Head of caudate nucleus (tissue), 42 donors: Measurements from ENCODE around the gene DTX2.
"Not testable (repeated sequence)": the region's sequence is repeated elsewhere in the genome, so short reads cannot be mapped to it uniquely, and the experiment has no call there.

Source experiments
- DNase-seq, 42 donors: peaks; one replicate each; pipeline versions ENCODE4 v3.0.0 to v3.0.0-alpha.2; 2020 to 2021; ENCODE audit warnings: mixed read lengths in 7 of 42
- intact Hi-C: fragments of 100-400 bp; cut with DNase I; formaldehyde crosslinking; loops from one replicate; pipeline ENCODE4 v1.15.0; 2022

The DTX2 gene

DNA sequence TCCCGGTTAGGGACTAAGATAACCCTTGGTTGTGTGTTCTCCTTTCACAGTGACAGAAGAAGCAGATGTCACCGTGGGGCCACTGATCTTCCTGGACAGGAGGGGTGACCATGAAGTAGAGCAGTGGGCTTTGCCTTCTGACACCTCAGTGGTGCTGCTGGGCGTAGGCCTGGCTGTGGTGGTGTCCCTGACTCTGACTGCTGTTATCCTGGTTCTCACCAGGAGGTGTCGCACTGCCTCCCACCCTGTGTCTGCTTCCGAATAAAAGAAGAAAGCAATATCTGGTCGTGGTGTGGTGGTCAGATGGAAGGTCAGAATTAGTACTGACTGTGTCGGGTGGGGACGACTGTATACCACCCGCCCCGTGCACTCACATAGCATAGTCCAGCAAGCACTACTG is 19.7 kb upstream of the DTX2 start:
- DNase-seq, intact Hi-C loops: not testable (repeated sequence)

DNA sequence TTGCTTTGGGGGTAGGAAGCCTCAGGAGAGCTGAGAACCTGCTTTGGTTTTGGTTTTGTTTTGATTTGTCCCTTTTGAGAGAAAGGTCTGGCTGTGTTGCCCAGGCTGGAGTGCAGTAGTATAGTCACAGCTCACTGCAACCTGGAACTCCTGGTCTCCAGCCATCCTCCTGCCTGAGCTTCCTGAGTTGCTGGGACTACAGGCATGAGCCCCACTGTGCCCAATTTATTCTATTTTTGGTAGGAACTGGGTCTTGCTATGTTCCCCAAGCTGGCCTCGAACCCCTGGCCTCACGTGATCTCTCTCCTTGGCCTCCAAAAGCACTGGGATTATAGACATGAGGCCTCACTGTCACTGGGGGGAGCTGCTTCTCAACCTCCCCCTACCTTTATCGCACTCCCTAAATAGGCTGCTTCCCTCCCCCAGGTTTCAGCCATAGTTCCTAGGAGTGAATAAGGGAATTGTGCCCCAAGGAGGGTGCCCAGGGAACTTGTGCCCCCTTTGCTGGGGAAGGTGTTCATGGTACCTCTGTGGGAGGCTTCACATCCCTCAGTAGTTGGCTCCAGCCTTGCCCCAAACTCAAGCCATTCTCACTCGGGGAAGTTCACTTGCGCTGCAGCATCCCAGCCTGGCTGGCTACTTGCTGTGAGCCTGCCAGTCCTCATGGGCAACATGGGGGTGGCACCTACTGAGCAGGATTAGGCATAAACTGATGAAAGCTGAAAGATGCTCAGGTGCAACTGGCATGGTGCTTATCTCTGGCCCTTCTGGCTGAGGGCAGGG is 18.7 kb upstream of the DTX2 start:
- intact Hi-C loops, result not testable (repeated sequence)
- peak in 1 of 42 donors; percentile 7 for DNase-seq

DNA sequence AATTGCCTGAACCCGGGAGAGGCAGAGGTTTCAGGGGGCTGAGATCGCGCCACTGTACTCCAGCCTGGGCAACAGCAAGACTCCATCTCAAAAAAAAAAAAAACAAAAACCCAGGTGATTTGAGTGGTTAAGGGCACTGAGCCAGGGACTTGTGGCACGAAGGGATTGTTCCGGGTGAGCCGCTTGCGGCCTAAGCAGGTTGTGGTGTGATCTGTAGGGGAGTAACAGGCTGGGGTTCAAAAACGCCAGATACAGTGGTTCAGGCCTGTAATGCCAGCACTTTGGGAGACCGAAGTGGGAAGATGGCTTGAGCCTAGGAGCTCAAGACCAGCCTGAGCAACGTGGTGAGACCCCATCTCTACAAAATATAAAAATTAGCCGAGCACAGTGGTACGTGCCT is 17.7 kb upstream of the DTX2 start:
- peak in 1 of 42 donors; percentile 4 for DNase-seq
- intact Hi-C loops, result not testable (repeated sequence)

DNA sequence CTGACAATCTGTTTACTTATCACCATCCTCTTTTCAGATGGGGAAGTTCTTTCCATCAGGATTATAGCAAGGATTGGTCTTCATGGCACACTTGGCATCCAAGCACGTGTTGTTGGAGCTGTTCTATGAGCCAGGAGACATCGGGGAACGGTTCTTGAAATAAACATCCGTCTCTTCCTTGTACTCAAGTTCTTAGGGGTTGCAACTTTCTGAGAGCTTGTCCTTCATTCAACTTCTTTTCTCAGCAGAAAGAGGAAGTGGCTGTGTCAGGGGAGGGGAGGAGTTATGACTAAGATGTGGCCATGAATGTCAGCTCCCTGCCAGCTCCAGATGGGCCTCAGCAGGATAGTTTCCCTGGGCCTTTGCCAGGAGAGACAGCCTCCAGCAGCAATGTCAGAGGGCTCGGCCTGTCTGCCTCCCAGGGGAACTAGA is 15.9 kb upstream of the DTX2 start:
- intact Hi-C loops, result not testable (repeated sequence)
- DNase-seq, result peak in 13 of 42 donors; percentile 12 to 69 (median 29)

DNA sequence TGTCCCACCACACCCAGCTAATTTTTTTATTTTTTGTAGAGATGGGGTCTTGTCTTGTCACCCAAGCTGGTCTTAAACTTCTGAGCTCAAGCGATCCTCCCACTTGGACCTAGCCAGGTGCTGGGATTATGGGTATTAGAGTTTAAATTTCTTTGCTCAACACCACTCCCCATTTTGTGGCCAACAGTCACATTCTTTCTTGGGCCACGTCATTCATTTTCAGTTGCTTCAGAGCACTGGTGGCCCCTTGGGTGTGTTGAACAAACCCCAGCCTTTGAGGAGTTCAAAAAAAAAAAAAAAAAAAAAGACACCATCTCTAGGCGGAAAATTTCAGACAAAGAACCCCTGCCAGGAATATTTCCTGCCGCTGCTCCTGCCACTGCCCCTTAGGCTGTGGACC is 4.5 kb upstream of the DTX2 start:
- intact Hi-C loops, DNase-seq: not testable (repeated sequence)

DNA sequence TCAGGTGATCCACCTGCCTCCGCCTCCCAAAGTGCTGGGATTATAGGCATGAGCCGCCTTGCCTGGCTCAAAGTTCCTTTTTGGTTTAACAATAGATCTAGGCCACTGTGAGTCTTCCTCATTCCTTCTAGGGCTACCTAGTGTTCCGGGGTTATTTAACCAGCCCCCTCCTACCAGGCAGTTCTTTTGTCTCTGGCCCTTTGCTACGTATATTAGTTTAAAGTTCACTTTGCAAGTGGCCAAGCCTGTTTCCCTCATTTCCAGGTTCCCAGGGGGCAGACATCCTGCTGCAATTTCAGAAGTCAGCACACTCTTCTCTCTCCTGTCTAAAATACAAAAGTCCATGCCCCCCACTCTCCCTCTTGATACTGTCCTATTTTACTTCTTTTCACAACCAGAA is 3.0 kb upstream of the DTX2 start:
- intact Hi-C loops, DNase-seq: not testable (repeated sequence)

DNA sequence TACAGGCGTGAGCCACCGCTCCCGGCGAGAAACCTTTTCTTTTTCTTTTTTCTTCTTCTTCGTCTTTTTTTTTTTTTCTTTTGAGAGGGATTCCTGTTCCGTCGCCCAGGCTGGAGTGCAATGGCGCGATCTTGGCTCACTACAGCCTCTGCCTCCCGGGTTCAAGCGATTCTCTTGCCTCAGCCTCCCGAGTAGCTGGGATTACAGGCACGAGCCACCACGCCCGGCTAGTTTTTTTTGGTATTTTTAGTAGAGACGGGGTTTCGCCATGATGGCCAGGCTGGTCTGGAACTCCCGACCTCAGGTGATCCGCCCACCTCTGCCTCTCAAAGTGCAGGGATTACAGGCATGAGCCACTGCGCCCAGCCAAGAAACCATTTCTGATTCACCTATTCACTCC is 742 bp upstream of the DTX2 start:
- peak in 1 of 42 donors; percentile 26 for DNase-seq

DNA sequence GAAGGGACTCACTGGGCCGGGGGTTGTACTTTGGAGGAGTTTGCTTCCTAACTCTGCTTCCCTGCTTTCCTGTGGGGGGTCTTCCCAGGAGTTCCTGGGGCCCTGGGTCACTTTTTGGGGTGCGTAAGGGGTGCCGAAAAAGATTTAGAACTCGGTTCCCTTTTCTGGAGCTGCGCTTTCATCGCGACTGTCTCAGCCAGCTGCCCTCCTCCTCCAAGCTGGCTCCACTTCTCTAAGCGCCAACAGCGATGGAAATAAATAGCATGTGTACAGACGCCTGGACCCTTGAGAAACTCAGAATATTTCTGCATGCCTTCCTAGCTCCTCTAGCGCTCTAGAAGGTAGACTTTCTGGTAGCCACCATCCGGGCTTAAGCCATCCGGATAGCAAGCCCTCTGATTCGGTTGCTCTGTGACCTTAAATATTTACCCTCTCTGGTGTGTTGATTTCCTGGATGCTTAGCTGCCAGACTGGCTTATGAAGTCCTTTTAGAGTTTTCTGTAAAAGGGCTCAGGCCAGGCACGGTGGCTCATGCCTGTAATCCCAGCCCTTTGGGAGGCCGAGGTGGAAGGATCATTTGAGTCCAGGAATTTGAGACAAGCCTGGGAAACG is 868 bp downstream of the DTX2 start:
- intact Hi-C loops, result not testable (repeated sequence)

More for the DNA sequence above, 742 bp upstream of the DTX2 start:
- intact Hi-C loops, result not testable (repeated sequence)

DNA sequence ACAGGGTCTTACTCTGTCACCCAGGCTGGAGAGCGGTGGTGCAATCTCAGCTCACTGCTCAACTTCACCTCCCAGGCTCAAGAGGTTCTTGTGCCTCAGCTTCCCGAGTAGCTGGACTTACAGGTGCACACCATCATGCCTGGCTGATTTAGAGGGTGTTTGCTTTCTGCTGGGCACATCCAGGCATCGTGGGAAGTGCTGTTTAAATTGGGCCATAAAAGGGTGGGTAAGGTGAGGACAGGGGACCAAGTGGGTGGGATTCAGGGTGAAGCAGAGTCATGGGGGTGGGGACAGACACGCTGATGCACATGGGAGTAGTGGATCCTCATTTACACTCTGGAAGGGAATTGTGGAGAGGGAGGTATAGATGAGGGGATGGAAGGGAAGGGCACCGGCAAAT is 3.5 kb downstream of the DTX2 start:
- DNase-seq, result peak in 1 of 42 donors; percentile 9
- intact Hi-C loops, result not testable (repeated sequence)

More for the DNA sequence above, 868 bp downstream of the DTX2 start:
- not testable (repeated sequence) for DNase-seq

DNA sequence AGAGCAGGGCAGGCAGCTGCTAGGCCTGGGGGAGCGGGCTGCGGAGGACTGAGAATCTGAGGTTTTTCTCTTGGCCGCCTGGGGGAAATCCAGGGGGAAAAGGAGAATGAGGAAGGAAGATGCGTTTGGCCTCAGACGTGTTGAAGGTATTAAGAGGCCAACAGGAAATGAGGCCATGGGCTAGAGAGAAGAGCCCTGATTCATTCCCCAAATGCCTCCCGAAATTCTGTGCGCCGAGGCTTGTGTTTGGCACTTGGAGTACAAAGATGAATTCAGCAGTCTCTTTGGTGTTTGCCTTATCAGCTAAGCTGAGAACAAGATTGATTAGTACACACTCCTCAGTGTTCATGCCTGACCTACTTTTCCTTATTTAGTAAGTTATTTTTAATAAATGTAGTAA is 4.4 kb downstream of the DTX2 start:
- intact Hi-C loops, DNase-seq: not testable (repeated sequence)

DNA sequence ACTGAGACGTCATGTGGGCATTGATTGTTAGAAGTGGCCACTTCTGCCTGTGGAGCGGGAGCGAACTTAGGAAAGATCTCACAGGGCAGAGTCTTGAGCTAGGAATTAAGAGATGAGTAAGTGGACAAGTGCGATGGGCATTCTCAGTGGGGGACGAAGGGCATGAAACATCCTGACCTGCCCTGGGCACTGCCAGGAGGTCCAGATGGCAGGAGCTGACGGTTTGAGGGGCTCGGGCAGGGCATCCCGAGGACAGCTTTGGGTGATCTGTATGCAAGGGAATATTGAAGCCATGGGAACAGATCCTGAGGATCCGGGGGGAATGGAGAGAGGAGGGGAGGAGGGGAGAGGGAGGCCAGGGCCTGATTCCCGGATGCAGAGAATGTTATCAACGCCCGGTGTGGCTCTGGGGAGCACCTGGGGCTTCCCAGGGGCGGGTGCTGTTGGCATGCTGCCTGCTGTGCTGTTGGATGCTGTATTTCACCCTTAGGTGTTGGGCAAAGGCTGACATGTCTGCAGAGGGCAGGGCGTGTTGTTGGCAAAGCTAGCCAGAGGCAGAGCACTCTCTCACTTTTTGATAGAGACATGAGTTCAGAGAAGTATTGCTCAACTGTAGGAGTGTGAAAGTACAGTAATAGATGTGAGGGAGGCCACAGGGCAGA is 6.4 kb downstream of the DTX2 start:
- DNase-seq, result peak in 1 of 42 donors; percentile 30
- intact Hi-C loops, result not testable (repeated sequence)

DNA sequence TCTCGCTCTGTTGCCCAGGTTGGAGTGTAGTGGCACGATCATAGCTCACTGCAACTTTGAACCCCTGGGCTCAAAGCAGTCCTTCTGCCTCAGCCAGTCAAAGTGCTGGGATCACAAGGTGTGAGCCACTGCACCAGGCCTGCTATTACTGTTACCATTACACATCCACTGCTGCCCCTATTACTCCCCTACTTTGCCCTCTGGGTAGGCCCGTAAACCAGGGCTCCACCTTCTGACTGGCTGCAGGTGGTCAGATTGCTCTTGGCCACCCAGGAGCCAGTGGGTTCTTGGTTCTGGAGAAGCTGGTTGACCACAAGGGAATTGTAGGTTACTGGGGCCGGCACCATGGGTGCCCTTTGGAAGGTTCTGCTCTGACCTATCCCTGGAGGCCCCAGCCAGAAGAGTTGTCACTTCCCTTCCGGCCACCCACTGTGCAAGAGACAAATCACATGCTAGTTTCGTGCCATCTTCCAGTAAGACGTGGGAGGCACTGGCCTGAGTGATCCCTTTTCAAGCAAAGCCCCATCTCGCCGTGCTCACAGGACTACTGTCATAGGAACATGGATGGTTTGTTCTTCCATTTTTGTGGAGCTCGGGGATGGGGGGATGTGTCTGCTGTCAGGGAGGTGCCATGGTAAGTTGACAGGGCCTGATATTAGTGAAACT is 10.2 kb downstream of the DTX2 start:
- intact Hi-C loops, DNase-seq: not testable (repeated sequence)

DNA sequence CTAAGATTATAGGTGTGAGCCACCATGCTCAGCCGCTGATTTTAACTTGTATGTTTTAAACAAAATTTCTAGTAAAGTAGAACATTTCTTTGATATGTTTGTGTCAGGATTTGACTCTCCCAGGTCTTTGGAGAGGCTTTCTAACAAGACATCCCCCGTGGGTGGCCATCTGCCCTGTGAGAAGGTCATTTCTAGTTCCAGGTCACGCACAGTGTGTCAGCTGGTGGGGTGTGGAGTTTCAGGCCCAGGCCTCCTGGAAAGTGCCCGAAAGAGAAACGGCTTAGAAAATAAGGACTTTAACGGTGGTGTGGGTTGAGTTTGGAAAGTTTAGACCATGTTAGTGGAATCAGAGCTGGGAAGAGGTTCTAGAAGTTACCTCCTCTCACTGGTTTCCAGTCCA is 11.6 kb downstream of the DTX2 start:
- DNase-seq, intact Hi-C loops: not testable (repeated sequence)

DNA sequence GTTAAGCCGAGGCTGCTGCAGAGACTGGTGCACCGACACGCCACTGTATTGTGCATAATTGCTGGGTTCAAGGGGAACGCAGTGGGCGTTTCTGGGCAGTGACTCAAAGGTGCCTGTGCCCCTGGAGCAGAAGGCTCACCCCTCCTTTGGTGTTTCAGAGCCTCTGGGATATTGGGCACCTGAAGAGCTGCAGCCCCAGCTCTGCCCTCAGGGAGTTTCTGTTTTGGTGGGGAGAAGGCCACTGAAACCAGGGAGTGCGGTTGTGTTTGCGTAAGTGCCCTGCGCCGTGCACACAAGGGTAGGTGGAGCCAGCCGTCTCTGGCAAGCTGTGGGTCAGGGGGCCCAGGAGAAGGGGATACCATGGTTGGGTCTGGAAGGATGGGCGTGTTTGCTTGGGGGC is 14.8 kb downstream of the DTX2 start:
- DNase-seq, intact Hi-C loops: not testable (repeated sequence)

DNA sequence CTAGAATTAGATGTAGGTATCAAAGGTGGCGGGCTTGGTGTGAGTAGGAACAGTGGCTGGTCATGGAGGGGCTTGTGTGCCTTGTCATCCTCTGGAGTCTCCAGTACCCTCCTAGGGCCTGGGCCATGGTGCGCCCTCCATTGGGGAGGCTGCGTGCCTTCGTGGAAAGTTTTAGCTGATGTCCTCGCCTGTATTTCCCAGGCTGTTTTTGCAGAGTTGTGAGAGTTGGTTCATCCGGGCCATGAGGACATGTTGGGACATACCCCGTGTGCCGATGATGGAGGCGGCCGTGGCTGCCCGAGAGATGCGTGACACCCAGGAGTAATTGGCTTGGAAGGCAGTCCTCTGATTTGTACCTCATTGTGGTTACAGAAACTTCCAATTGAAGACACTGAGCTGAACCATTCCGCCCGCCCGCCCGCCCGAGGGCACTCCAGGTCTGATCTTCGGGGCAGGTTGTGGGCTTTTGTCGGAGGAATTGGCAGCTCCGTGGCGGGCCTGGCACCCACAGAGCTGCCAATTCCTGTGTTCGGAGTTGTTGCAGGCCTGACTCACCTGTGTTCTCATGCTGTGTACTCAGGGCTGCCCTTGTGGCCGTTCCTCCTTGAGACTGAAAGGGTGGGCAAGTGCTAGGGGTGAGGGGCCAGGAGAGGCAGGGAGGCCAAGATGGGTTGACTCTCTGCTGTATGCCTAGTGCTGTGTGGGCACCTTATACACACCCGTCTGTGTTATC is 15.4 kb downstream of the DTX2 start:
- intact Hi-C loops, DNase-seq: not testable (repeated sequence)

DNA sequence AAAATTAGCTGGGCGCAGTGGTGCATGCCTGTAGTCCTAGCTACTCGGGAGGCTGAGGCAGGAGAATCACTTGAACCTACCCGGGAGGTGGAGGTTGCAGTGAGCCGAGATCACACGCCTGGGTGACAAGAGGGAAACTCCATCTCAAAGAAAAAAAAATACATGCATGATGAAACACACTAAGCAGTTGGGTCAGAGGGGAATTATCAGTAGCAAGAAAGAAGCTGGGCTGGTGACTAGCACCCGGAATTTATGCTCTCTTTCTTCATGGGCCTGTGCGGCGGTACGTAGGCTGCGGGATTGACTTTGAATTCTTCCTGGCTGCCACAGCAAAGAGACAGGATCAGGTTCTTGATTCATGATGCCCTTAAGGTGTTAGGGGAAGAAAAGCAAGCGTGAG is 18.1 kb downstream of the DTX2 start:
- intact Hi-C loops, DNase-seq: not testable (repeated sequence)

DNA sequence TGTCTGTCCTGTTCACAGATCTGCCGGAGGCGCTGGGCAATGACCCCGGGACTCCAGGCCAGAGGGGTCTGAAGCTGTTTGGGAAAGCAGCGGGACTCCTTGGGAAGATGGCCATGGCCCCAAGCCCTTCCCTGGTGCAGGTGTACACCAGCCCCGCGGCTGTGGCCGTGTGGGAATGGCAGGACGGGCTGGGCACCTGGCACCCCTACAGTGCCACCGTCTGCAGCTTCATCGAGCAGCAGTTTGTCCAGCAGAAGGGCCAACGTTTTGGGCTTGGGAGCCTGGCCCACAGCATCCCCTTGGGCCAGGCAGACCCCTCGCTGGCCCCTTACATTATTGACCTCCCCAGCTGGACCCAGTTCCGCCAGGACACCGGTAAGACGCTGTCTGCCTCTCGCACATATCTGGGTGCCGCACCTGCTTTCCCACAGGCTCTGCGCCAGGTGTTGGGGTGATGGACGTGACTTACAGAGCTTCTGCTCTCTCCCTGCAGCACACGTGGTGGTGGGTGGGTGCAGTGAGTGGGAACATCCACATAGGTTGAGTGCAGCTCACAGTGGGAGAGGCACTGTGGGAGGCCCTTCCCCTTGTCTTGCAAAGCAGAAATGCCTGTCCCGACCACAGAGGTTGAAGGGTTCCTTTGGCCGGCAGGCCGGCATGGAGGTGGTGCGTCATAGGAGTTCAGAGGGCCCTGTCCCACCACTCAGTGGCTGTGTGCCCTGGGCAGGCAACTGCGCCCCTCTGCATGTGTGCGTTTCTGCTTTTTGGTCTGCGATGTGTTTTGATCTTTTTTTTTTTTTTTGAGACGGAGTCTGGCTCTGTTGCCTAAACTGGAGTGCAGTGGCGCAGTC is 19.1 kb downstream of the DTX2 start:
- intact Hi-C loops, result not testable (repeated sequence)

DNA sequence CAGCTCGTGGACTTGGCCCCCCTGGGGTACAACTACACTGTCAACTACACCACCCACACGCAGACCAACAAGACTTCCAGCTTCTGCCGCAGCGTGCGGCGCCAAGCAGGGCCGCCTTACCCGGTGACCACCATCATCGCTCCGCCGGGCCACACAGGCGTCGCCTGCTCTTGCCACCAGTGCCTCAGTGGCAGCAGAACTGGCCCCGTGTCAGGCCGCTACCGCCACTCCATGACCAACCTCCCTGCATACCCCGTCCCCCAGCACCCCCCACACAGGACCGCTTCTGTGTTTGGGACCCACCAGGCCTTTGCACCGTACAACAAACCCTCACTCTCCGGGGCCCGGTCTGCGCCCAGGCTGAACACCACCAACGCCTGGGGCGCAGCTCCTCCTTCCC is 21.2 kb downstream of the DTX2 start:
- DNase-seq, intact Hi-C loops: not testable (repeated sequence)

More for the DNA sequence above, 19.1 kb downstream of the DTX2 start:
- peak in 27 of 42 donors; percentile 15 to 69 (median 43) for DNase-seq
